Chondrocyte (in vitro differentiated cells): ENCODE measurements around the gene PGAM2. TPM values are rescaled to one million over a fixed set of nuclear protein-coding genes. Genes with fewer than 3 reads are reported as not detected.
"Not testable (repeated sequence)": the region's sequence is repeated elsewhere in the genome, so short reads cannot be mapped to it uniquely, and the experiment has no call there.

Source experiments
- DNase-seq: peaks from one replicate; pipeline ENCODE4 v3.0.0; 2021; ENCODE audit warnings: mixed read lengths, low spot score
- H3K27ac Mint-ChIP-seq: one replicate; pipeline ENCODE4 v1.8.0; 2021; ENCODE audit warnings: mild to moderate bottlenecking, moderate library complexity, mixed read lengths; ENCODE audit not compliant: unreplicated experiment
- H3K27me3 Mint-ChIP-seq: 2 replicates; pipeline ENCODE4 v1.8.0; 2021; ENCODE audit warnings: low read depth, mixed read lengths
- H3K36me3 Mint-ChIP-seq: 2 replicates; pipeline ENCODE4 v1.8.0; 2021; ENCODE audit warnings: low read depth, mixed read lengths
- H3K4me1 Mint-ChIP-seq: 2 replicates; pipeline ENCODE4 v1.8.0; 2021; ENCODE audit warnings: low read depth, mild to moderate bottlenecking, mixed read lengths
- H3K4me3 Mint-ChIP-seq: one replicate; pipeline ENCODE4 v1.8.0; 2021; ENCODE audit warnings: mild to moderate bottlenecking, moderate library complexity, mixed read lengths; ENCODE audit not compliant: unreplicated experiment
- H3K9me3 Mint-ChIP-seq: 2 replicates; pipeline ENCODE4 v1.8.0; 2021; ENCODE audit warnings: low read depth, mixed read lengths
- CTCF ChIP-seq: fragments of 200-600 bp; sonication (generic); IDR thresholded peaks from 2 replicates; pipeline ENCODE4 v1.5.0; 2021; ENCODE audit warnings: antibody characterized with exemption, mild to moderate bottlenecking, moderate library complexity
- total RNA-seq: library from RNA; stranded (reverse); gene quantifications from 3 replicates; pipeline ENCODE4 v1.2.1, GENCODE V29; 2021

The PGAM2 gene
- total RNA-seq, 1 donor from 2014 or later = 0.25 TPM

DNA sequence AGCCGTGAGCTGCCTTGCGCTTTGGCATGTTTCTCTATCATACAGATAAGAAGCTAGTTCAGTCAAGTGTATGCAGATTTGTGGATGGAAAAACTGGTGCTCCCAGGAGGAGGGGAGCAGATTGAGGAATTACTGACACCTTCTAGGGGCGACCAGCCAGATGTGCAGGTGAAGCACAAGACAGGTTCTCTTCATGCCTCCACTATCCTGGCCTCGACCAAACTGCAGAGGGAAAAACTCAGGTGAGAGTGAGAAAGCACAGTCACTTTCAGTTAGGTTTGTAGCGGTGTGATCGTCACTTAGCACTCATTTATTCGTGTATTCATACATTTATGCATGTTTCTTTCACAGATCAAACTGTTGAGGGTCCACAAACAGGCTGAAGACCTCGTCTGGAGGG is 21.5 kb downstream of the PGAM2 start:
- Mint-ChIP-seq H3K36me3 (no peaks in the 10 kb centered on the region), H3K27ac (peak overlapping the region; percentile 84), H3K9me3 (no peaks in the 10 kb centered on the region), H3K4me1 (peaks cover 37% of the 10 kb centered on the region), H3K27me3 (no peaks in the 10 kb centered on the region), H3K4me3 (peak overlapping the region; percentile 81)
- no peak for DNase-seq
- no peak for TF ChIP-seq CTCF

- Mint-ChIP-seq H3K27me3 (no peaks in the 10 kb centered on the region), H3K9me3 (no peaks in the 10 kb centered on the region), H3K4me1 (peaks cover 29% of the 10 kb centered on the region), H3K27ac (no peak overlapping the region), H3K36me3 (no peaks in the 10 kb centered on the region), H3K4me3 (no peak overlapping the region)
- no peak for TF ChIP-seq CTCF
- no peak for DNase-seq
Measured at GRCh38 chr7:44042221-44042620, 23.1 kb downstream of the PGAM2 start.

DNA sequence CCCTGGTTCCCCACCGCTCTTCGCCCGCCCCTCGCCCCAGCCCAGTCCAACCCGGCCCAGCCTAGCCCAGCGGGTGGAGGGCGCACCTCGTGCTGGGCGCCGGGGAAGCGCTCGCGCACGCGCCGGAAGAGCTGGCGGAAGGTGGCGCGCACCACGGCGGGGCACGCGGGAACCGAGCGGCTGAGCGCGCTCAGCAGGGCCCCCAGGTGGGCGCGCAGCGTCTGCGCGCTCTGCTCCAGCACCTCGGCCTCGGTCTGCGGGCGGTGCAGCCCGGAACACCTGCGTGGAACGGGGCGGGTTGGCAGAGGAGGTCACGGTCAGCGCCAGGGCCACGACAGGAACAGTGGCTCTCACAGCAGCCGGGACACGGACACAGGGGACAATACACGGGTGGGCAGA is 24.9 kb downstream of the PGAM2 start:
- not testable (repeated sequence) for H3K9me3 Mint-ChIP-seq, DNase-seq, H3K27me3 Mint-ChIP-seq, H3K27ac Mint-ChIP-seq, H3K36me3 Mint-ChIP-seq
- Mint-ChIP-seq H3K4me1 (peaks cover 12% of the 10 kb centered on the region), H3K4me3 (peak overlapping the region; percentile 45)
- TF ChIP-seq CTCF = peak; percentile 56

GRCh38 chr7:44039800-44040492 is 25.4 kb downstream of the PGAM2 start:
- H3K4me3 Mint-ChIP-seq = peak overlapping the region; percentile 12
- H3K27ac Mint-ChIP-seq, H3K4me1 Mint-ChIP-seq, H3K36me3 Mint-ChIP-seq, DNase-seq, H3K27me3 Mint-ChIP-seq, H3K9me3 Mint-ChIP-seq: not testable (repeated sequence)

DNA sequence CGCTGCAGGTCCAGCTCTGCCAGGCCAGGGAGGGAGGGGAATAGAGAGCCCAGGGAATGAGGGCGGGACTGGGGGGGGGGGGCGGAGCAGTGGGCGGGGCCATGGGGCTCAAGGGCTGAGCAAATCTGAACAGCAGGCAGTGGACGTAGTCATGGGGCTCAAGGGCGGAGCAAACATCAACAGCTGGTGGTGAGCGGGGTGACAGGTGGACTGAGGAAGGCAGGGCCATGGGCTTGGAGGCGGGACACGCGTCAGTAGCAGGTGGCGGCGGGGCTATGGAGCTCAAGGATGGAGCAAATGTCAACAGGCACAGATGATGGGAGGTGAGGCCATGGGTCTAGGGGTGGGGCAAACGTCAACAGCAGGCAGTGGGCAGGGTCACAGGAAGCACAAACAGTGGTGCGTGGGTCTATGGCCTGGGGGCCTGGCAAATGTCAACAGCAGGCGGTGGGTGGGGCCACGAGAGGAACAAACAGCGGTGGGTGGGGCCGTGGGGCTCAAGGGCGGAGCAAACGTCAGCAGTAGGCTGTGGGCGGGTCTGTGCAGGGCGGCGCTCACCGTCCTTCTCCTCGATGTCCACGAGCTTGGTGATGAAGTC is 26.3 kb downstream of the PGAM2 start:
- H3K27me3 Mint-ChIP-seq, DNase-seq, H3K9me3 Mint-ChIP-seq, H3K4me1 Mint-ChIP-seq, H3K36me3 Mint-ChIP-seq: not testable (repeated sequence)
- Mint-ChIP-seq H3K4me3 (peak overlapping the region; percentile 64), H3K27ac (peak overlapping the region; percentile 27)

DNA sequence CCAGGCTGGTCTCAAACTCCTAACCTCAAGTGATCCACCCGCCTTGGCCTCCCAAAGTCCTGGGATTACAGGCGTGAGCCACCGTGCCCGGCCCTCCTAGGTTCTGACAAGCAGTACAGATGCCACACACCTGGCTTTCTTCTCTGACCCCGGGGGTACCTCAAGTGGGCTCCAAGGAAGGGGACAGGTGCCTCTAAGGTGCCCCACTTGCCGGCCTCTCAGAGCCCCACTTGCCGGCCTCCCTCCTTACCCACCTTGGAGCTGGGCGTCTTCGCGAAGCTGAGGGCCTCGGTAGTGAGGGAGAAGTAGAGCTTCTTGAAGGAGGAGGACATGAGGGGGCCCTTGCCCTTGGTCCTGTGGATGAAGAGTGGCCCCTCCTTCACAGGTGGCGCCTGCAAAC is 26.8 kb downstream of the PGAM2 start:
- H3K4me3 Mint-ChIP-seq, DNase-seq, H3K36me3 Mint-ChIP-seq, H3K9me3 Mint-ChIP-seq, H3K27ac Mint-ChIP-seq, H3K4me1 Mint-ChIP-seq, H3K27me3 Mint-ChIP-seq: not testable (repeated sequence)

- not testable (repeated sequence) for DNase-seq, H3K27me3 Mint-ChIP-seq, H3K36me3 Mint-ChIP-seq, H3K9me3 Mint-ChIP-seq, H3K4me3 Mint-ChIP-seq, H3K4me1 Mint-ChIP-seq, H3K27ac Mint-ChIP-seq
Measured at GRCh38 chr7:44037951-44038350, 27.4 kb downstream of the PGAM2 start.

DNA sequence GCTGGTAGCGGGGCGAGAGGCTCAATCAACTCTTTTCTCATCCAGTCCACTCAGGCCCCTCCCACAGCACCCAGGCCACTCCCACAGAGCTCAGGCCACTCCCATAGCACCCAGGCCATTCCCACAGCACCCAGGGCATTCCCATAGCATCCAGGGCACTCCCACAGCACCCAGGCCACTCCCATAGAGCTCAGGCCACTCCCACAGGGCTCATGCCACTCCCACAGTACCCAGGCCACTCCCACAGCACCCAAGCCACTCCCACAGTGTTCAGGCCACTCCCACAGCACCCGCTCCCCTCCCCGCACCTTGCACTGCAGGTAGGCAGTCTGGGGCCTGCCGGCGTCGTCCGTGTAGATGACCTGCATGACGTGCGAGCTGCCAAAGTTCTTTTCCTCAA is 29.0 kb downstream of the PGAM2 start:
- H3K9me3 Mint-ChIP-seq, H3K36me3 Mint-ChIP-seq, H3K27ac Mint-ChIP-seq, DNase-seq, H3K4me1 Mint-ChIP-seq, H3K27me3 Mint-ChIP-seq, H3K4me3 Mint-ChIP-seq: not testable (repeated sequence)

DNA sequence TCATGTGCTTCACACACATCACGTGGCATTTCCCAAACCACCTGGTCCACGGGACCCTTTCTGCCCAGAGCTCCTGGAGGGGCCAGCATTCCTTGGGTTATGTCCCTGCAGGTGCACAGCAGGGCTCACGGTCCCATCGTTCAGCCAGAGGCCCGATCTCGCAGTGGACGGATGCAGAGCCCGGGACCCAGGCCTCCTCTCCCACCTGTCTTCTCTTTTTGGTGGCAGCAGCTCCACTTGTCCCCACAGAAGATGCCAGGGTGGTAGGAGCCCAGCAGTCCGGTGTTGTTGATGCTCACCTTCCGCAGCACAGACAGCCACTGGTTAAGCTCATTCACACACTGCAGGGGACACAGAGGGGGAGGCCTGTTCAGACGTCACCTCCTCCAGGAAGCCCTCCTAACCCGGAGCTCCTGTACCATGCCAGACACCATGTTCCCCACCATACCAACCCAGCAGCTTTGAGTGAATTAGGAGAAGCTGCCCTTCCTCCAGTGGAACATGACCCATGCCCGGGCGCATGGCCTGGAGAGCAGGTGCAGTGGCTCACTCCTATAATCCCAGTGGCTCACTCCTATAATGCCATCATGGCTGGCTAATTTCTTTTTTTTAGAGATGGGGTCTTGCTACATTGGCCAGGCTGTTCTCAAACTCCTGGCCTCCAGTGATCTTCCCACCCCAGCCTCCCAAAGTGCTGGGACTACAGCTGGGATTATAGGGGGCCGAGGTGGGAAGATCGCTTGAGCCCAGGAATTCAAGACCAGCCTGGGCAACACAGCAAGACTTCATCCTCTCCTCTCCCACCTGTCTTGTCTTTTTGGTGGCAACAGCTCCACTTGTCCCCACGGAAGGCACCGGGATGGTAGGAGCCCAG is 31.2 kb downstream of the PGAM2 start:
- H3K27me3 Mint-ChIP-seq, H3K9me3 Mint-ChIP-seq, H3K4me3 Mint-ChIP-seq, H3K27ac Mint-ChIP-seq, H3K36me3 Mint-ChIP-seq, DNase-seq, H3K4me1 Mint-ChIP-seq: not testable (repeated sequence)

DNA sequence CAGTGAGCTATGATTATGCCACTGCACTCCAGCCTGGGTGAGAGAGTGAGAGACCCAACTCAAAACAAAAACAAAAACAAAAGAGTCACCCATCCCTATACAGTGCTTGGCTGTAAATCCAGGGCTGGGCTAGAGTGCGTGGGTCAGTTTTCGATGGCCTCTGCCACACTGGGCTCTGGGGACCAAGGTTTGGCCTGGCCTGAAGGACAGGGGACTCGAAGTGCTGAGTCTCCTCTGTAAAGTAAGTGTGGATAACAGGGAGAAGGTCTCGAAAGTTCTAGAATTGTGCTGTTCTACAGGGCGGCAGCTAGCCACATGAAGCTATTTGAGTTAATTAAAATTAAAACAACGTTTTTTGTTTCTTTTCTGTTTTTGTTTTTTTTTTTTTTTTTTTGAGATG is 33.3 kb downstream of the PGAM2 start:
- not testable (repeated sequence) for DNase-seq, H3K27me3 Mint-ChIP-seq, H3K36me3 Mint-ChIP-seq, H3K4me3 Mint-ChIP-seq, H3K9me3 Mint-ChIP-seq, H3K27ac Mint-ChIP-seq, H3K4me1 Mint-ChIP-seq
